ENCODE data around the gene MAP2. TPM values are rescaled to one million over a fixed set of nuclear protein-coding genes. Genes with fewer than 3 reads are reported as not detected.

MAP2 gene
- total RNA-seq, 2 experiments from 2014 or later = 0.10 TPM; not detected in 1

- DNase-seq (ENCODE audit: low spot score) = no peak
- no peaks in the 10 kb centered on the region for H4K20me1 ChIP-seq (ENCODE audit: insufficient read depth, low read length)
- no peaks in the 10 kb centered on the region for H3K36me3 ChIP-seq (ENCODE audit: insufficient read depth, low read length)
- ChIA-PET POLR2A (no interaction called here), CTCF (ENCODE audit: unreplicated experiment) (no interaction called here)
- H3K4me3 ChIP-seq (ENCODE audit: low read depth, low read length, poor library complexity, severe bottlenecking) = no peak overlapping the region
- H3K9me2 ChIP-seq (ENCODE audit: insufficient read depth, low read length) = no peaks in the 10 kb centered on the region
- intact Hi-C loops (cut with micrococcal nuclease; ENCODE audit: unreplicated experiment) = no loop called here
- H3K9me3 ChIP-seq (ENCODE audit: low read length) = no peaks in the 10 kb centered on the region
- H3K4me1 ChIP-seq (ENCODE audit: insufficient read depth, low read length, poor library complexity, severe bottlenecking) = peaks cover 12% of the 10 kb centered on the region
- BruUV-seq (replicated peaks) = no TSS peak
- TF ChIP-seq EZH2phosphoT487 (IDR thresholded peaks at IDR 0.05; ENCODE audit: borderline replicate concordance, low read depth, low read length) = no peak
- no peak for TF ChIP-seq CTCF (conservative IDR thresholded peaks at IDR 0.05; ENCODE audit: low read length)
- H3K27ac ChIP-seq (ENCODE audit: low read depth, low read length, poor library complexity, severe bottlenecking) = no peak overlapping the region
- H3K4me2 ChIP-seq (ENCODE audit: low read length) = peak overlapping the region; percentile 5; the same call in 1 of the 2 replicates
- no peak overlapping the region for H2AFZ ChIP-seq (ENCODE audit: low read length)
- no peaks in the 10 kb centered on the region for H3K79me2 ChIP-seq (ENCODE audit: insufficient read depth, low read depth, low read length)
Observed at GRCh38 chr2:209525331-209525730, 101.5 kb downstream of the MAP2 start.

- peak overlapping the region; percentile 5; the same call in 1 of the 2 replicates for H3K4me2 ChIP-seq (ENCODE audit: low read length)
Observed at GRCh38 chr2:209525834-209526281, 102.0 kb downstream of the MAP2 start.

More at GRCh38 chr2:209525834-209526281, 102.0 kb downstream of the MAP2 start:
- Histone ChIP-seq H3K9me2 (ENCODE audit: insufficient read depth, low read length) (no peaks in the 10 kb centered on the region), H3K36me3 (ENCODE audit: insufficient read depth, low read length) (no peaks in the 10 kb centered on the region), H3K27ac (ENCODE audit: low read depth, low read length, poor library complexity, severe bottlenecking) (no peak overlapping the region), H3K4me3 (ENCODE audit: low read depth, low read length, poor library complexity, severe bottlenecking) (no peak overlapping the region), H4K20me1 (ENCODE audit: insufficient read depth, low read length) (no peaks in the 10 kb centered on the region), H3K79me2 (ENCODE audit: insufficient read depth, low read depth, low read length) (no peaks in the 10 kb centered on the region), H2AFZ (ENCODE audit: low read length) (no peak overlapping the region), H3K9me3 (ENCODE audit: low read length) (no peaks in the 10 kb centered on the region), H3K4me1 (ENCODE audit: insufficient read depth, low read length, poor library complexity, severe bottlenecking) (peaks cover 12% of the 10 kb centered on the region)
- ChIA-PET POLR2A (no interaction called here), CTCF (ENCODE audit: unreplicated experiment) (no interaction called here)
- TF ChIP-seq CTCF (conservative IDR thresholded peaks at IDR 0.05; ENCODE audit: low read length) (no peak), EZH2phosphoT487 (IDR thresholded peaks at IDR 0.05; ENCODE audit: borderline replicate concordance, low read depth, low read length) (no peak)
- no TSS peak for BruUV-seq (replicated peaks)
- intact Hi-C loops (cut with micrococcal nuclease; ENCODE audit: unreplicated experiment) = no loop called here
- no peak for DNase-seq (ENCODE audit: low spot score)

All from OCI-LY7 (cell line).